ENCODE measurements around the gene ARR3.

The ARR3 gene

GRCh38 chrX:70247252-70247651, 20.9 kb upstream of the ARR3 start:
- Histone ChIP-seq H3K9ac (ENCODE audit: low read depth in 1 of 2, low read length in 2 of 2) (no peak overlapping the region), H3K27ac (ENCODE audit: low read depth in 2 of 2, low read length in 2 of 2) (no peak overlapping the region), H3K4me1 (ENCODE audit: control insufficient read depth in 2 of 2, insufficient read depth in 2 of 2, low read length in 2 of 2) (no peaks in the 10 kb centered on the region), H3K36me3 (ENCODE audit: control insufficient read depth in 2 of 2, insufficient read depth in 2 of 2, low read length in 2 of 2) (no peaks in the 10 kb centered on the region), H3K27me3 (ENCODE audit: control insufficient read depth in 2 of 2, insufficient read depth in 2 of 2, low read length in 2 of 2) (peaks cover 0 to 5% of the 10 kb centered on the region in 2 donors), H3K4me3 (ENCODE audit: low read length in 2 of 2) (no peak overlapping the region), H3K9me3 (ENCODE audit: control insufficient read depth in 2 of 2, low read length in 2 of 2) (no peaks in the 10 kb centered on the region)

DNA sequence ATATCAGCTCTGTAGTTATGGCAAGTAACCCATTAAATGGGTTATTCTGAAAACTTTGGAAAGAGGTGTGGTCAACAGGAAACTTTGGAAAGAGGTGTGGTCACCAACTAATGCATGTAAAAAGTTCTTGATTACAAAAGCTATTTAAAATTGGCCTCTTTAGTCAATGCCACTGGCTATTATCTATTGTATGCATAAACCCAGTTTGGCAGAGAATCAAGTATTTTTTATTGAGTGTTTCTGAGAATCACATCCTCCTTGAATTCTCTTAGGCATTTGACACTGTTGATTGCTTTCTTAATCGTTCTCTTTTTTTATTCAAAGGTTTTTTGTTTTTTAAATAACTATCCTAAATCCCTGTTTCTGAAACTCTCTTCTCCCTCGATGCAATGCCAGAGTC, 15.6 kb upstream of the ARR3 start:
- no peaks in the 10 kb centered on the region for H3K4me1 ChIP-seq (ENCODE audit: control insufficient read depth in 2 of 2, insufficient read depth in 2 of 2, low read length in 2 of 2)
- H3K4me3 ChIP-seq (ENCODE audit: low read length in 2 of 2): no peak overlapping the region
- H3K9ac ChIP-seq (ENCODE audit: low read depth in 1 of 2, low read length in 2 of 2): no peak overlapping the region
- no peaks in the 10 kb centered on the region for H3K9me3 ChIP-seq (ENCODE audit: control insufficient read depth in 2 of 2, low read length in 2 of 2)
- H3K36me3 ChIP-seq (ENCODE audit: control insufficient read depth in 2 of 2, insufficient read depth in 2 of 2, low read length in 2 of 2): no peaks in the 10 kb centered on the region
- no peak overlapping the region for H3K27ac ChIP-seq (ENCODE audit: low read depth in 2 of 2, low read length in 2 of 2)
- H3K27me3 ChIP-seq (ENCODE audit: control insufficient read depth in 2 of 2, insufficient read depth in 2 of 2, low read length in 2 of 2): peaks cover 0 to 5% of the 10 kb centered on the region in 2 donors

GRCh38 chrX:70253377-70254062, 14.6 kb upstream of the ARR3 start:
- peaks cover 0 to 5% of the 10 kb centered on the region in 2 donors for H3K27me3 ChIP-seq (ENCODE audit: control insufficient read depth in 2 of 2, insufficient read depth in 2 of 2, low read length in 2 of 2)
- no peaks in the 10 kb centered on the region for H3K36me3 ChIP-seq (ENCODE audit: control insufficient read depth in 2 of 2, insufficient read depth in 2 of 2, low read length in 2 of 2)
- no peak overlapping the region for H3K9ac ChIP-seq (ENCODE audit: low read depth in 1 of 2, low read length in 2 of 2)
- no peaks in the 10 kb centered on the region for H3K9me3 ChIP-seq (ENCODE audit: control insufficient read depth in 2 of 2, low read length in 2 of 2)
- H3K4me3 ChIP-seq (ENCODE audit: low read length in 2 of 2): no peak overlapping the region
- H3K27ac ChIP-seq (ENCODE audit: low read depth in 2 of 2, low read length in 2 of 2): no peak overlapping the region
- no peaks in the 10 kb centered on the region for H3K4me1 ChIP-seq (ENCODE audit: control insufficient read depth in 2 of 2, insufficient read depth in 2 of 2, low read length in 2 of 2)

DNA sequence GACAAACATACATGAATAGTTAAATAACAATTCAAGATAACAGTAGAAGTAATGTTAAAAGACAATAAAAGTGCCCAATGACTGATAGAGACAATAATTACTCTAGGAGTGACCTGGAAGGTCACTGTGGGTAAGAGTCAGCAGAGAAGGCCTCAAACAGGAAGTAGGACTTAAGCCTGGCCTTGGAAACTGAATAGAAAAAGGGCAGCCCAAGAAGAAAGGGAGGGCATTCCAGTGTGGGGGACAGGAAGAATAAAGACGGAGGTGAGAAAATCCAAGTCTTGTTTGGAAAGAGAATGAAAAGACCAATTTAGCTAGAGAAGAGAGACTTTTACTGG, 14.1 kb upstream of the ARR3 start:
- Histone ChIP-seq H3K27me3 (ENCODE audit: control insufficient read depth in 2 of 2, insufficient read depth in 2 of 2, low read length in 2 of 2) (peaks cover 0 to 5% of the 10 kb centered on the region in 2 donors), H3K36me3 (ENCODE audit: control insufficient read depth in 2 of 2, insufficient read depth in 2 of 2, low read length in 2 of 2) (no peaks in the 10 kb centered on the region), H3K9me3 (ENCODE audit: control insufficient read depth in 2 of 2, low read length in 2 of 2) (no peaks in the 10 kb centered on the region), H3K27ac (ENCODE audit: low read depth in 2 of 2, low read length in 2 of 2) (no peak overlapping the region), H3K9ac (ENCODE audit: low read depth in 1 of 2, low read length in 2 of 2) (no peak overlapping the region), H3K4me3 (ENCODE audit: low read length in 2 of 2) (no peak overlapping the region), H3K4me1 (ENCODE audit: control insufficient read depth in 2 of 2, insufficient read depth in 2 of 2, low read length in 2 of 2) (no peaks in the 10 kb centered on the region)

DNA sequence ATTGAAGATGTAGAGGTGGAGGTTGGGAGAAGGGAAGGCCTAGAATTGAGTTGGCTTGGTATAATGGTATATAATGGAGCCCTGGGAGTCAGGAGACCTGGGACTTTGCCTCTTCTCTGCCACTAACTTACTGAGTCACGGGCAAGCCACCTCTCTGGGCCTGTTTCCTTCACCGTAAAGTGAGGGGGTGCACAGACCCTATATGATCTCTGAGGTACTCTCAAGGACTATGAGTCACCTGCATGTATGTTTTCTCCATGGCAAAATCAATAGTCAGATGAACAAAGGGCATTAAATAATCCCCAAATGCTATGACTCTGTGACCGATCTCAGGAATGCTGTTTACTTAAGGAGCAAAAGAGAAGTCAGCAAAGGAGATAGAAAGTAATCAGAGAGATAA, 13.2 kb upstream of the ARR3 start:
- Histone ChIP-seq H3K27me3 (ENCODE audit: control insufficient read depth in 2 of 2, insufficient read depth in 2 of 2, low read length in 2 of 2) (peaks cover 0 to 5% of the 10 kb centered on the region in 2 donors), H3K36me3 (ENCODE audit: control insufficient read depth in 2 of 2, insufficient read depth in 2 of 2, low read length in 2 of 2) (no peaks in the 10 kb centered on the region), H3K27ac (ENCODE audit: low read depth in 2 of 2, low read length in 2 of 2) (no peak overlapping the region), H3K9ac (ENCODE audit: low read depth in 1 of 2, low read length in 2 of 2) (no peak overlapping the region), H3K9me3 (ENCODE audit: control insufficient read depth in 2 of 2, low read length in 2 of 2) (no peaks in the 10 kb centered on the region), H3K4me3 (ENCODE audit: low read length in 2 of 2) (no peak overlapping the region), H3K4me1 (ENCODE audit: control insufficient read depth in 2 of 2, insufficient read depth in 2 of 2, low read length in 2 of 2) (no peaks in the 10 kb centered on the region)

- Histone ChIP-seq H3K4me3 (ENCODE audit: low read length in 2 of 2) (no peak overlapping the region), H3K4me1 (ENCODE audit: control insufficient read depth in 2 of 2, insufficient read depth in 2 of 2, low read length in 2 of 2) (no peaks in the 10 kb centered on the region), H3K27me3 (ENCODE audit: control insufficient read depth in 2 of 2, insufficient read depth in 2 of 2, low read length in 2 of 2) (peaks cover 0 to 5% of the 10 kb centered on the region in 2 donors), H3K9ac (ENCODE audit: low read depth in 1 of 2, low read length in 2 of 2) (no peak overlapping the region), H3K9me3 (ENCODE audit: control insufficient read depth in 2 of 2, low read length in 2 of 2) (no peaks in the 10 kb centered on the region), H3K36me3 (ENCODE audit: control insufficient read depth in 2 of 2, insufficient read depth in 2 of 2, low read length in 2 of 2) (no peaks in the 10 kb centered on the region), H3K27ac (ENCODE audit: low read depth in 2 of 2, low read length in 2 of 2) (no peak overlapping the region)
These were observed 12.7 kb upstream of the ARR3 start for GRCh38 chrX:70255452-70255851.

DNA sequence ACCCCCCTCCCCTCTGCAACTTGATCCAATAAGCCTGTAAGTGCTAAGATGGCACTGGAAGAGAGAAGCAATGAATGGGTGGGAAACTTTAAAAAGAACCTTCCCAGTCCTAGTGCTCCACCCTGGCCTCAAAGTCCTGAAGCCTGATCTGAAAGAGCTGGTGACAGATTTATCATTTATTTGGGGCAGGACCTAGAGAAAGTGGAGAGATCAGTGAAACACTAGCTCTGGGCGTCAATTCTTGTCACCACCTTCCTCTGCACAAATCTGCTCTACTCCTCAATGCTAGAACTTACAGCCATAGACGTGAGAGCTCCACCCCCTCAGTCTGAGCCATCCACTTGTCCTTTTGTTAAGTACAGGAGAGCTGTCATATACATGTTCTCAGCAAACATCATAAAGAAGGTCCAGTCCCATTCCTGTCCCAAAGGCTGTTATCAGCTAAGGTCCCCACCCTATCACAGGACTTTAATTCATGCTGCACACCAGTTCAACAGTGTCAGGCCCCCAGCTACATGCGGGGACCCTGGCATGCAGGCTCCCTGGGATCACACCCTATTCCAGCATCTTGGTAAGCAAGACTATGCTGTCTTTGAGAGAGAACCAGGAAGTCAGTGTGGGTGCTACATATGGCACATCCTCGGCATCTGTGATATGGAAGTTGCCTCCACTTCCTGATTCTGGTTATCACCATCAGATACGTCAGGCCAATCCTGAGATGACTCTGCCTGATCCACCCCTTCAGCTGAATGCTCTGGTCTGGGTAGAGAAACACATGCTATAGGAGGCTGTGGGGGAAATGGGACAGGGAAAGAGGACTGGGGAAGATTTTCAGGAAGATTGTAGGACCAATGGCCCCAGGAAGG, 10.5 kb upstream of the ARR3 start:
- Histone ChIP-seq H3K4me3 (ENCODE audit: low read length in 2 of 2) (no peak overlapping the region), H3K9ac (ENCODE audit: low read depth in 1 of 2, low read length in 2 of 2) (no peak overlapping the region), H3K36me3 (ENCODE audit: control insufficient read depth in 2 of 2, insufficient read depth in 2 of 2, low read length in 2 of 2) (no peaks in the 10 kb centered on the region), H3K9me3 (ENCODE audit: control insufficient read depth in 2 of 2, low read length in 2 of 2) (no peaks in the 10 kb centered on the region), H3K27me3 (ENCODE audit: control insufficient read depth in 2 of 2, insufficient read depth in 2 of 2, low read length in 2 of 2) (no peaks in the 10 kb centered on the region), H3K27ac (ENCODE audit: low read depth in 2 of 2, low read length in 2 of 2) (no peak overlapping the region), H3K4me1 (ENCODE audit: control insufficient read depth in 2 of 2, insufficient read depth in 2 of 2, low read length in 2 of 2) (no peaks in the 10 kb centered on the region)

DNA sequence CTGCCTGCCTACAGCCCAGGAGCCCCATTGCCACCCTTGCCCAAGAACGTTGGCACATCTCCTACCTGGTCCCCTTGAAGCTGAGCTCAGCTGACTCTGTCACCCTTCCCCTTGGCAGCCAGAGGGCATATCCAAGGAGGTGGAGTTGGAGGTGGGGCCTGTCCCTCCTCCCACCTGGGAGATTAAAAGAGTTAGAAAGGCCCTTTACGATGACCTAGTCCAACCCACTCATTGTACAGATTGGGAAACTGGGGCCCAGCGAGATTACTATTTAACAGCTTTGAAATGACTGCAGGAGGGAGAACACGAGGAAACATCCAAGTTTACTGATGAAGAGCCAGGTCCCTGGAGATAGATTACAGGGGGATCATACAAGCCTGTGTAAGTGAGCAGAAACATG, 8.0 kb upstream of the ARR3 start, which contains the start of gene P2RY4:
P2RY4 (minus strand) TSS at position 101 of the 400 bp plus-strand sequence. CDS start 580 bp downstream, outside the sequence.
- Histone ChIP-seq H3K9me3 (ENCODE audit: control insufficient read depth in 2 of 2, low read length in 2 of 2) (no peaks in the 10 kb centered on the region), H3K27ac (ENCODE audit: low read depth in 2 of 2, low read length in 2 of 2) (no peak within 1 kb of the TSS), H3K4me3 (ENCODE audit: low read length in 2 of 2) (no peak within 1 kb of the TSS), H3K27me3 (ENCODE audit: control insufficient read depth in 2 of 2, insufficient read depth in 2 of 2, low read length in 2 of 2) (peaks cover 0 to 1% of the 10 kb centered on the region in 2 donors), H3K36me3 (ENCODE audit: control insufficient read depth in 2 of 2, insufficient read depth in 2 of 2, low read length in 2 of 2) (no peaks in the 10 kb centered on the region), H3K4me1 (ENCODE audit: control insufficient read depth in 2 of 2, insufficient read depth in 2 of 2, low read length in 2 of 2) (no peaks in the 10 kb centered on the region), H3K9ac (ENCODE audit: low read depth in 1 of 2, low read length in 2 of 2) (no peak within 1 kb of the TSS)

DNA sequence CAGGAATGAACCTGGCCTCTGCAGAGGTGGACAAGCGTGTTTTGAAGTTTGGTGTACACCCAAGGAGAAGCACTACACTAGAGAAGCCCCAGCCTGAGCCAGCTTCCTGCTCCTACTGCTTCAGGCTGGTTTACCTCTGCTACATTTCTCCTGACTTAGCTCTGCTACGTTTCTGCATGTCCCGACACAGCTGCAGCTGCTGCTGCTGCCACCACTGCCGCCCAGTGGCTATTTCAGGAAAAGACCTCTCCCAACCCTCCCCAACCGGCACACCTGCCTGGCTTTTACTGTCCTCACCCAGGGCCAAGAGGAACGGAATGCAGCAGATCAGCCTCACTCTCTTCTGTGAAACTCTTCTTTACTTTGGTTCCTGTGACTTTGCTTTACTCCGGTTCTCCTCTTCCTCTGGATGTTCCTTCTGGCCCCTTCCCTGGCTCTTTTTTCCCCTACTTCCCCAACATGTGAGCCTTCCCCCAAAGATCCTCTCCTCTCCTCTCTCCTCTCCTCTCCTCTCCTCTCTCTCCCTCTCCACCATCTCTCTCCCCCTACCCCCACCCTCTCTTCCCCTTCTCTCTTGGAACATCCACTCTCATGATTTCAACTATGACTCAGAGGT, 5.1 kb upstream of the ARR3 start:
- Histone ChIP-seq H3K9ac (ENCODE audit: low read depth in 1 of 2, low read length in 2 of 2) (no peak overlapping the region), H3K27me3 (ENCODE audit: control insufficient read depth in 2 of 2, insufficient read depth in 2 of 2, low read length in 2 of 2) (peaks cover 0 to 4% of the 10 kb centered on the region in 2 donors), H3K36me3 (ENCODE audit: control insufficient read depth in 2 of 2, insufficient read depth in 2 of 2, low read length in 2 of 2) (no peaks in the 10 kb centered on the region), H3K4me3 (ENCODE audit: low read length in 2 of 2) (no peak overlapping the region), H3K4me1 (ENCODE audit: control insufficient read depth in 2 of 2, insufficient read depth in 2 of 2, low read length in 2 of 2) (no peaks in the 10 kb centered on the region), H3K9me3 (ENCODE audit: control insufficient read depth in 2 of 2, low read length in 2 of 2) (no peaks in the 10 kb centered on the region), H3K27ac (ENCODE audit: low read depth in 2 of 2, low read length in 2 of 2) (no peak overlapping the region)

GRCh38 chrX:70264784-70265183, 3.4 kb upstream of the ARR3 start:
- no peaks in the 10 kb centered on the region for H3K4me1 ChIP-seq (ENCODE audit: control insufficient read depth in 2 of 2, insufficient read depth in 2 of 2, low read length in 2 of 2)
- no peak overlapping the region for H3K9ac ChIP-seq (ENCODE audit: low read depth in 1 of 2, low read length in 2 of 2)
- no peak overlapping the region for H3K4me3 ChIP-seq (ENCODE audit: low read length in 2 of 2)
- peaks cover 0 to 4% of the 10 kb centered on the region in 2 donors for H3K27me3 ChIP-seq (ENCODE audit: control insufficient read depth in 2 of 2, insufficient read depth in 2 of 2, low read length in 2 of 2)
- no peak overlapping the region for H3K27ac ChIP-seq (ENCODE audit: low read depth in 2 of 2, low read length in 2 of 2)
- H3K36me3 ChIP-seq (ENCODE audit: control insufficient read depth in 2 of 2, insufficient read depth in 2 of 2, low read length in 2 of 2): no peaks in the 10 kb centered on the region
- H3K9me3 ChIP-seq (ENCODE audit: control insufficient read depth in 2 of 2, low read length in 2 of 2): no peaks in the 10 kb centered on the region
